ENCODE results near the gene RBM19. TPM values are rescaled to one million over a fixed set of nuclear protein-coding genes. Genes with fewer than 3 reads are reported as not detected.

The RBM19 gene
- total and polyA plus RNA-seq, 2 donors (not counting 3 experiments of a cell fraction or from before 2014, with no cell fraction given): 13.2 to 34.4 TPM

GRCh38 chr12:113983265-113983664, 17.1 kb upstream of the RBM19 start:
- Histone ChIP-seq H3K9ac (replicated peaks; ENCODE audit: extremely low read depth, insufficient read depth, low read length) (no peak overlapping the region), H3K79me2 (ENCODE audit: control insufficient read depth, insufficient read depth, low read length) (no peaks in the 10 kb centered on the region), H3K36me3 (ENCODE audit: control insufficient read depth in 2 of 2, extremely low read depth in 1 of 2, insufficient read depth in 2 of 2, low read length in 2 of 2) (no peaks in the 10 kb centered on the region), H3K9me1 (replicated peaks; ENCODE audit: control insufficient read depth, extremely low read depth, insufficient read depth, low read length) (no peaks in the 10 kb centered on the region), H2AFZ (ENCODE audit: low read depth, low read length) (no peak overlapping the region), H3K4me2 (ENCODE audit: insufficient read depth, low read length) (no peak overlapping the region), H3K27me3 (ENCODE audit: control insufficient read depth in 2 of 2, insufficient read depth in 2 of 2, low read length in 2 of 2) (no peaks in the 10 kb centered on the region), H3K4me3 (replicated peaks in 1 of 3; ENCODE audit: insufficient read depth in 1 of 3, low read depth in 1 of 3, low read length in 3 of 3) (no peak overlapping the region), H3K4me1 (ENCODE audit: control insufficient read depth, extremely low read depth, insufficient read depth, low read length) (no peaks in the 10 kb centered on the region), H3K9me3 (replicated peaks; ENCODE audit: control insufficient read depth, insufficient read depth, low read length) (no peaks in the 10 kb centered on the region), H3K27ac (ENCODE audit: insufficient read depth, low read depth, low read length) (no peak overlapping the region), H4K20me1 (replicated peaks; ENCODE audit: control insufficient read depth, extremely low read depth, insufficient read depth, low read length) (no peaks in the 10 kb centered on the region)
- CTCF ChIA-PET: interaction anchor here (0.8 to 4.0 kb wide), 3 partner anchors 17 to 679 kb away, joined by 3 to 162 read pairs (median 6); no protein-coding TSS in a partner anchor
- DNase-seq (ENCODE audit: low read depth, low spot score): no peak
- POLR2A ChIA-PET: no interaction called here
- BruUV-seq (replicated peaks): no TSS peak
- intact Hi-C loops (cut with micrococcal nuclease): no loop called here
- no peak for TF ChIP-seq MYC (IDR thresholded peaks at IDR 0.05; ENCODE audit: low read depth, low read length)
- TF ChIP-seq JUN (IDR thresholded peaks at IDR 0.05; ENCODE audit: borderline replicate concordance, insufficient read depth, insufficient read length, low read depth): no peak
- TF ChIP-seq POLR2A (IDR thresholded peaks at IDR 0.05; ENCODE audit: low read depth, low read length): no peak
- TF ChIP-seq POLR2AphosphoS5 (IDR thresholded peaks at IDR 0.05; ENCODE audit: insufficient read depth, low read depth, low read length): no peak
- no peak for TF ChIP-seq GATA2 (IDR thresholded peaks at IDR 0.05; ENCODE audit: insufficient read depth, insufficient read length, low read depth, low read length)
- TF ChIP-seq FOS (IDR thresholded peaks at IDR 0.05; ENCODE audit: borderline replicate concordance, insufficient read depth, low read length): no peak
- no peak for TF ChIP-seq EZH2 (IDR thresholded peaks at IDR 0.05; ENCODE audit: borderline replicate concordance, low read depth, low read length, severe bottlenecking)
- TF ChIP-seq CTCF (IDR thresholded peaks at IDR 0.05; ENCODE audit: extremely low read depth in 1 of 2, insufficient read depth in 1 of 2, low read depth in 1 of 2, low read length in 2 of 2): no peak
- TF ChIP-seq, protein P1, sequence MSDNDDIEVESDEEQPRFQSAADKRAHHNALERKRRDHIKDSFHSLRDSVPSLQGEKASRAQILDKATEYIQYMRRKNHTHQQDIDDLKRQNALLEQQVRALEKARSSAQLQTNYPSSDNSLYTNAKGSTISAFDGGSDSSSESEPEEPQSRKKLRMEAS (IDR thresholded peaks at IDR 0.05; ENCODE audit: insufficient read depth, insufficient read length): no peak
- FAIRE-seq: no peak
- dilution Hi-C loops (cut with MboI; ENCODE audit: extremely low pct_ligation_motif_present, low sequenced_read_pairs): no loop called here

All from endothelial cell of umbilical vein (primary cell).